Stimulated activated CD8-positive, alpha-beta memory T cell treated with anti-CD3 and anti-CD28 coated beads, Interleukin-15, amount 100 ng/mL, for 48 hours (primary cell): ENCODE results near the gene MAPK8.

ENCODE experiments used
- DNase-seq, 2 donors: peaks; one replicate each; pipeline ENCODE4 v3.0.0-alpha.2; 2020; ENCODE audit warnings: low read depth in 2 of 2

MAPK8 gene

GRCh38 chr10:48292616-48293015 lies 13.9 kb upstream of the MAPK8 start:
- DNase-seq: no peak

DNA sequence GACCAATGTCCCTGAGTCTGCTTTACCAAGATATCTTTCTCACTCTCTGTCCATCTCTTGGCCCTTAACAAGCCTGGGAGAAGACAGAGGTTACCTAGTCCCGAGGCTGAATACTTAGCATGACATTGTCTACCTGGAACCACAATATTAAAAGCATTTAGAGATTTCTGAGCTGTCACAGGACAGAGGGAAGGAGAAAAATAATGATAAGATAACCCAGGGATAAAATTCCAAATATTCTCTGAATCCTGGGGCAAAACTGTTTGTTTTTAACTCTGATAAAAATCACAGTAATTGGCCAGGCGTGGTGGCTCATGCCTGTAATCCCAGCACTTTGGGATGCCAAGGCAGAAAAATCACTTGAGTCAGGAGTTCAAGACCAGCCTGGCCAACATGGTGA lies 12.0 kb upstream of the MAPK8 start:
- DNase-seq: no peak

GRCh38 chr10:48296576-48297098 lies 9.8 kb upstream of the MAPK8 start:
- DNase-seq: no peak

GRCh38 chr10:48299066-48299465 lies 7.4 kb upstream of the MAPK8 start:
- DNase-seq: no peak

DNA sequence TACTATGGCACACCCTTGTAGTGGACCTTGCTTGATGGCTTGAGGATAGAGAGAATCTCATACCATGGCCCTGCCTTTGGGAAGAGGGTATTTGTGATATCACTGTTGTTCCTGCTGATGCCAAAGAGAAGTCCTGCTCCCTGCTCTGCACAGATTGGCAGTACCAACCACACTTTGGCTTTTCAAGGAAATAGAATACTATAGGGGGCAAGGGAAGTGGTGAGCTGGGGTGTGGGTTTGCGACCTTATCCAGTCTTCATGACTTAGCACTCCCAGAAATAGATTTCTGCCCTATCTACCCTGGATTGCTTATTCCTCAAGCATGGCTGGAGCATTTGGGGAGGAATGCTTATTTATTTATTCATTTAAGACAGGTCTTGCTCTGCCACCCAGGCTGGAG lies 6.8 kb upstream of the MAPK8 start:
- no peak for DNase-seq

DNA sequence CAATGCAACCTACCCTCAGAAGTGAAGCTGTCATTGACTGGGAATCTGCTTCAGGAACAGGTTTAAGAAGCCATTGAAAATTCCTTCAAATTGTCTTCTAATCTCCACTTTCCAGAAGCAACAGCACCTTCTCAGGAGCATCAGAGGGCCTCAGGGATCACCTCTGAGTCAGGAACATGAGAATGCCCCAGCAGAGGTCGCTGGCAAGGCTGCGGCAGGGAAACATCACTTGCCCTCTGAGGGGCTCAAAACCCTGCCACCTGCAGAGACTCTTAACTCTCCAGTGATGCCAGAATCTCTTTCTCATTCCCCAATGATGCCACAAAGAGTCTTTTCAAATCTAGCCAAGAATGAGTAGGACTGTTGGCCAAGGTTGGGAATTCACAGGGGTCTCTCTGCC lies 5.9 kb upstream of the MAPK8 start:
- no peak for DNase-seq

DNA sequence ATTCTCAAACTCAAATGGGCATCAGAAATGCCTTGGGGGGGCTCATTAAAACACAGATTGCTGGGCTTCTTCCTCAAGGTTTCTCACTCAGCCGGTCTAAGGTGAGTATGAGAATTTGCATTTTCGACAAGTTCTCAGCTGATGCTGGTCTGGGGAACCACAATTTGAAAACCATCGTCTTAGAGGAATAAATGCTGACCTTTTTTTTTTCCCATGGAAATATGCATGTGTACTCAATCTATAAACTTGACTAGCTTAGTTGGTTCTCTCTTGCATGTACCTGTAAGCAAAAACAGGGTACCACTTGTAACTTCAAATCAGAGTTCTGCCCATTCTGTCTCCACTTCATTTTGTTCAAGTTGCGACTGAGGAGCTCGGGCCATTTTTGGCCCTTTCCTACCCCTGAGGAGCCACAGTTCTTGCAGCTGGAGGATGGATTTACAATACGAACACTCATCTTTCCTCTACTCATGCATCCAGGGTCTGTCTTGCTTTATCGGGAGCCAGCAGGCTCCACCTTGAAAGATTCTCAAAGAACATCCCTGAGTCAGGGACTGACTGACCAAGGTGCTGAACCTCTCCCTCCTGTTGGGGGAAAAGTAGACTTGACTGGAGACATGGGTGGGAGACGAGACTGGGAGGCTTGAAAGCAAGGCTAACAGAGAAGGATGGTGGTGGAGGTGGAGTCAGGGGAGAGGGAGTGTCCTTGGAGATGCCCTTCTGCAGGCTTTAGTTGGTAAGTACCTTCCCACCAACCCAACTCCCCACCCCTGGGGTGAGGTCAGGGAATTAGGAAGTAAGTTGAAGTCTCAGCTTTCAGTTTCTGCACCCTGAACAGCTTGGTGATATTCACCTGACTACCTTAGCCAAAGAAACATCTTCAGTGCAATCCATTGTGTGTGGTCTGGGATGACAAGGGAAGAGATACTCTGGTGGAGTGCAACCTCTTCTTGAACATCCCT lies 3.7 kb upstream of the MAPK8 start:
- DNase-seq: no peak

GRCh38 chr10:48305905-48306264 lies 592 bp upstream of the MAPK8 start:
- no peak for DNase-seq

- peak; percentile 32 to 34 for DNase-seq
These were observed 613 bp downstream of the MAPK8 start for GRCh38 chr10:48306870-48307710.

- DNase-seq: no peak
These were observed 1.2 kb downstream of the MAPK8 start for GRCh38 chr10:48307711-48308018.

- DNase-seq: no peak
These were observed 3.3 kb downstream of the MAPK8 start for GRCh38 chr10:48309711-48310226.

- no peak for DNase-seq
These were observed 7.6 kb downstream of the MAPK8 start for GRCh38 chr10:48314107-48314506.

- DNase-seq: no peak
These were observed 9.8 kb downstream of the MAPK8 start for GRCh38 chr10:48316236-48316635.

DNA sequence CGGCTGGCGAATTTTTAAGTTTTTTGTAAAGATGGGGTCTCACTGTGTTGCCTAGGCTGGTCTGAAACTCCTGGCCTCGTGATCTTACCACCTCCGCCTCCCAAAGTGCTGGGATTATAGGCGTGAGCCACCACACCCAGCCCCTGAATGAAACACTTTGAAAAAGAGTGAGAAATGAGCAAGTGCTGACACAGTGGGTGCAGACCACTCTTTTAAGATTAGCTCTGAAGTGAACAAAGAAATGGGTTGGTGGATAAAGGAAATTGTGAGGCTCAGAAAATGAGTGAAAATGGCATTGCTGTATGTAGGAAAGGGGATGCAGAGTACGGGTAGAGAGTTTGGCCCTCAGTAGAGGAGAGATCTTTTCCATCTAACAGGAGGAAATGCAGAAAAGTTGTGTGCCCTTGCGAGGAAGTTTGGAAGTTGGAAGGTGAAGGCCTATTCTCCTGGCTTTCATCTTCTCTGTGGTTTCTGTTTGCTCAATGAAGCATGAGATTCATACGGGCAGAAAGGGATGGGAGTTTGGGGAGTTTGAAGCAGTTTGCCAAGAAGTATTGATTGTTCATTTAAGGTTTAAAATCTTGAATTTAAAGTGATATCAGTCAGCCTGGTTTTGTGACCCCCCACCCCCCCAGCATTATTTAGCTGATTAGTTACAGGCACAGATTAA lies 11.0 kb downstream of the MAPK8 start:
- no peak for DNase-seq

GRCh38 chr10:48322017-48322416 lies 15.5 kb downstream of the MAPK8 start:
- DNase-seq: no peak

DNA sequence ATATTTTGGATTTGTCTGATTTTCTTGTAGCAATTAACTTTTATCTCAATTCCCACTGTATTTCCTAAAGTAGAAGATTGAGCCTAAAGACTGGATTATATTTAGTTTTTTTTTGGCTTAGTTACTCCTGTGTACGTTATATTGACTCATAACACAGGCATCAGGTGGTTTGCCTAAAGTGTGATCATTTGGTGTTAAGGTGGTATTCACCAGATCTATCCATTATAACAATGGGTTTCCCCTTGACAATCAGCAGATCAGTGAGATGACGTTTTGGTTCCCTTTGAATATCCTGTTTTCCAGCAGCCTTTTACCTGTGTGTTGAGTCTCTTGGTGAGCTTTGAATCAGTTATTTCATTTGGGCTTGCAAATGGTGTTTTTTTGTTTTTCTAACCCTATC lies 18.1 kb downstream of the MAPK8 start:
- DNase-seq: no peak

GRCh38 chr10:48330269-48330668 lies 23.8 kb downstream of the MAPK8 start:
- no peak for DNase-seq

DNA sequence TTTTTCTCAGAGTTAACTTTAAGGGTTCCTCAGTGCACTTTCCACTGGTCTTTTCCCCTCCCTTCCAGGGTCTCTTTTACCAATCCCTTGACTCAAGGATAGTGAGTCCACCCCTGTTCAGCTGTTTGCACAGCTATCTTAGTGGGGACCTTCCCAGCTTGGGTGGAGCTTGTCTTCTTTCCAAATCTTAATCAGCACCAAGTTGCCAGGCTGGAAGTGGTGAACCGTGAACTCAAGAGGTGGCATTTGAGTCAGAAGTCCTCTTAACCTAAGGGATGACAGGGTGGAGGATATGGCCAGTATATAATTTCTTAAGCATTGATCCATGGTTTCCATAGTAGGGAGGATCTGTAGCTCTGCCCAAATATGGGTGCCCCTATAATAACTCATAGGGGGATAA lies 25.0 kb downstream of the MAPK8 start:
- DNase-seq: no peak

DNA sequence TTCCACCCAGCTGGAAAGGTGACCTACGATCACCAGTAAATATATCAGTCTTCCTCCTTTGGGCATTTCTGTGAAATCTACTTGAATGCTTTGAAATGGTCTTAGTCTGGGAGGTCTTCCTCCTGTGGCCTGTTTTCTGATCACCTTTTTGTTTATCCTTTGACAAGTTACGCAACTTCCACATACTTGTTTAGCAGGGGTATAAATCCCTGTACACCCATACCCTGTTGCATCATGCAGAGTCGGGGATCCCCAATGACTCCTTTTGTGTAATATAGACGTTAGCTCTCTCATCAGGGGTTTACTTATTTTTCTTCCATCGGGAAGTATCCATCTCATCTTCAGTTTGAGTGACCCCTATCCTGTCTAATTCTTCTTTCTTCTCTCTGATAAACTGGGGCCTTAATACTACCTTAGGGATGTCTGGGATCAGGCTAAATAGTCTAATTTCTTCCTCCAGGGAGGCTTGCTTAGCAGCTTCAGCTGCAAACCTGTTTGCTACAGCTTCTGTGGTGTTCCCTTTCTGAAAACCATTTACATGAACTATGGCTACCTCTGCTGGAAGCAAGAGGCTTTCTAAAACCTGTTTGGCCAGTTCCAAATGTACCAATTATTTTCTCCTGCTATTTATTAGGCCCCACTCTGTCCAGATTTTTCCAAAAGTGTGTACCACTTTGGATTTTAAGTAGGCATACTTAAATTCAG lies 25.8 kb downstream of the MAPK8 start:
- DNase-seq: no peak

- DNase-seq: no peak
These were observed 26.4 kb downstream of the MAPK8 start for GRCh38 chr10:48332871-48333216.

DNA sequence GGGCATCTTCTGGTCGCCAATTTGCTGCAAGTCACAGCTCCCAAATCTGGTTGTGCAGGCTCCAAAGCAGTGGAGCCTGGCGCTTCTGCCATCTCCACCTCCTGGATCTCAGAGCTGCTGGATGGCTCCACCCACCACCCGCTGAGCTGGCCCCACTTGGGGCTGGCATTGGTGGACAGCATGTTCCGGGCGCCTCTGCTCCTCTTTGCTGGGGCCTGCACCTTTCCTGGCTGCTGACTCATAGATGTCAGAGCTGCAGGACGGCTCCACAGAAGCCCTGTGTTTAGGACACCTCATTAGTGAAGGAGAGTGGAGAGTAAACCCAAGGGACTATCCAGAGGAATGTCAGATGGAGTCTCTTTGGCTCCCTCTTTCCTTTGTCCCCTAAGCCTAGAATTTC lies 27.4 kb downstream of the MAPK8 start:
- DNase-seq: no peak

- DNase-seq: no peak
These were observed 29.3 kb downstream of the MAPK8 start for GRCh38 chr10:48335788-48336187.
